GM21526 (cell line): Measurements from ENCODE around the gene LCN1.
"Not testable (repeated sequence)": the region's sequence is repeated elsewhere in the genome, so short reads cannot be mapped to it uniquely, and the experiment has no call there.

Source experiments
- ATAC-seq: cut with Tn5 transposase; IDR thresholded peaks from one replicate; pipeline ENCODE4 v1.9.1; 2021; ENCODE audit warnings: moderate library complexity; ENCODE audit not compliant: unreplicated experiment, low FRiP score

The LCN1 gene

DNA sequence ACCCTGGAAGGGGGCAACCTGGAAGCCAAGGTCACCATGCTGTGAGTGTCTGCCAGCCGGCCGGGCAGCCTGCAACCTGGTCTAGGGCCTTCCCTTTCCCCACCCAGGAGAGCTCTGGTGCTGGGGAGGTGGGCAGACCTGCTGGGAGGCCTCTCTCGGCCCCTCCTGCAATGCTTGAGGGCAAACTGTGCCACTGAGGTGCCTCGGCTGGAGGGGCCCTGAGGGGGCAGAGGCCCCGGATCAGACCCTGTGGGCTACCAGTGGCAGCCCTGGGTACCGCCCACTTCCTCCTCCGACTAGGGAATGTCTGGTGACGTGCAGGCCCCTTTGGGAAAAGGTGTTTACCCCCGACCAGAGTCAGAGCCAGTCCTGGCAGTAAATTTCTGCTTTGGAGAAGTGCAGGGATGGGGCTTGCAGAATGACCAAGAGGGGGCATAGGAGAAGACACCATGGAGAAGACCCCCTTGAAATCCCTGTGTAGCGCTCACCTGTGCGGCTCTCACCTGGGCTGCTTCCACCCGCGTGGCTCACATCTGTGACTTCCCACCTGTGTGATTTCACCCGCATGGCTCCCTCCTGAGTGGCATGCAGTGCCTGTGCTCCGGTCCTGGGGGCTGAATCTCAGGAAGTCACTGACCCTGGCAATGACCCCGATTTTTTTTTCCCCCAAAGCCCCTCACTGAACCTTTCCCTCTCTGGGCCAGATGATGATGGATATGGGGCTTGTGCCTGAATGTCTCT is 1.1 kb downstream of the LCN1 start:
- no peak for ATAC-seq

DNA sequence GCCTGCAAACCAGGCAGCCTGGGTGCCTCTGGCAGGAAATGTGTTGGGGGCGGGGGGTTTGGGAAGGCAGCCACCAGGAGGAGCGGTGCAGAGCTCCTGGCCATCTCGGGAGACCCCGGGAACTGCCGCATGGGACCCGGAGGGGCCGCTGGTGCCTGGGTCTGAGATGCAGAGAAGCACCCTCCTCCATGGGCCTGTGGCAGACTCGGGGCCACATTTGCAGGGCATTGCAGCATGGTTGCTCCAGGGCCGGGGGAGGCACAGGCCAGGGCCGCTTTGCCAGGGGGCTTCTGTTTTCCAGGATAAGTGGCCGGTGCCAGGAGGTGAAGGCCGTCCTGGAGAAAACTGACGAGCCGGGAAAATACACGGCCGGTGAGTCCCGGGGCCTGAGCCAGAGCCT is 1.7 kb downstream of the LCN1 start:
- ATAC-seq, result no peak

DNA sequence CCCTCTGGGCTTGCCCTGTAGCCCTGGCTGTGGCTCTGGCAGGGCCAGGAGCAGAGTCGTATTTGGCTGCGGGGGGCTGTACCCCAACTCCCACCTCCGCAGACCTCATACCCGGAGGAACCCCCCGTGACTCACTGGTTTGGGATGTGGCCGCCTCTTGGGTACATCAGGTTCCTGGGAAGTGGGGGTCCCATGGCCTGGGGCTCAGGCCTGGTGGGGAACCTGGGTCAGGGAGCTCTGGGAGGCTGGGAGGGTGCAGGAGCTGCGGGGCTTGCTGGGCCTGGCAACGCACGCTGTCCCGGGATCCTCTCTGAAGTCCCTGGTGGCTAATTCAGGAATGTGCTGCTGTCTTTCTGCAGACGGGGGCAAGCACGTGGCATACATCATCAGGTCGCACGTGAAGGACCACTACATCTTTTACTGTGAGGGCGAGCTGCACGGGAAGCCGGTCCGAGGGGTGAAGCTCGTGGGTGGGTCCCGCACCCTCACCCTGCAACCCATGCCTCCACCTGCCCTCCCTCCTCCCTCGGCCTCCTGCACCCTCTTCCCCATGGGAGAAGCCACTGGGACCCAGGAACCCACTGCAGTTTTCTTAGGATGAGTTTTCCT is 2.4 kb downstream of the LCN1 start:
- no peak for ATAC-seq

DNA sequence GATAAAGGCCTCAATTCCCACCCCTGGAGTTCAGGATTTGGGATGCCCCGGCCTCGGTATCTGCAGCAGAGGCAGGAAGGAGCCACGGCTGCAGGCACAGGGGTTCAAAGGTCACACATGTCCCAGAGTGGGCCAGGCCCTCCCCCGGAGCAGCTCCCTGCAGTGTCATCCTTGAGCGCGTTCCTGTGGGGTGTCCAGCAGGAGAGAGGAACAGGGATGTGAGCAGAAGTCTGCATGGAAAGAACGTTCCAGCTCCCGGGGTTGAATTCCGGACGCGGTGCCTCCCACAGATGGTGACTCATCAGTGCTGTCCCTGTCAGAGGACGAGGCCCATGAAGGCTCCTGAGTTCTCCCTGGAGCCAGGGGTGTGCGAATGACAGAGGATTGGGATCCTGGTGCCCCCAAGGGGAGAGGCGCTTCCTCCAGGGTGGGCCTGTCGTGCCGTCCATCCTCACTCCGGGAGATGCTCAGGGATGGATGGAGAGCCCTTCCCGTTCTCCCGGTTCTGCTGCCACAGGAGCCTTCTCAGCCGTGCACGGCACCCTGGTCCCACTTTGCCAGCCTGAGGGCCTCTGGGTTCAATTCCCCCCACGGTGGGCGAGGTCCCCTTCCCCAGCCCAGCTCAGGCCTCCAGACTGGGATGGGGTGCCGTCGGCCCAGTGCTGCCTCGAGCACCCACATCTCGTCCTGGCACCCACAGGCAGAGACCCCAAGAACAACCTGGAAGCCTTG is 3.1 kb downstream of the LCN1 start:
- no peak for ATAC-seq

DNA sequence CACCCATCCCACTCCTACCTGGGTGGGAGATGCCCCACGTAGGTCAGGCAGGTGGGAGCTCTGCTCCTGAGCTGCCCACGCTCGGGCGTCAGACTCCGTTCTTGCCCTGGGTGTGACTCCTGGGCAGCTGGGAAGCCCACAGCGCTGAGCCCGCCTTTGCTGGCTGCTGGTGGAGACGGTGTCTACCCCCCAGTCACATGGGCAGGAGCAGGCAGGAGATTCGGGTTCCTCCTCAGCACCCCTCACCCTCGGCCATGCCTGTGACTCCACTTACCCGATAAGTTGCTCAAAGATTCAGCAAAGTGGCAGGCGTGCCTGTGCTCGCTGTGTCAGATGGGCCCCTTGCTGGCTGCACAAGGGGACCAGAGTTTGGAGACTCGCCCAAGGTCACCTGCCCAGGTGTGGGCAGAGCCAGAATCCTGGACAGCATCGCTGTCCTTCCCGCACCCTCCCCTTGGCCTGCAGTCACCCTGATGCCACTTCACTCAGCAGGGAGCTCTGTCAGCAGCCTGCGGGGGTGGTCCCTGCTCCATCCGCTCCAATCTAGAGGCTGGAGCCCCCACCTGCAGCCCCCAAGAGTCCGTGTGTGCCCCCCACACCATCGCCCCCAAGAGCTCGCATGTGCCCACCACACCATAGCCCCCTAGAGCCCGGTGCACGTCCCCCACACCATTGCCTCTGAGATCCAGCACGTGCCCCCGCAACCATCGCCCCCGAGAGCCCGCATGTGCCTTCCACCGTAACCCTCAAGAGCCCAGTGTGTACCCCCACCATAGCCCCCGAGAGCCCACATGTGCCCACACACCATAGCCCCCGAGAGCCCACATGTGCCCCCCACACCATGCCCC is 4.2 kb downstream of the LCN1 start:
- no peak for ATAC-seq

DNA sequence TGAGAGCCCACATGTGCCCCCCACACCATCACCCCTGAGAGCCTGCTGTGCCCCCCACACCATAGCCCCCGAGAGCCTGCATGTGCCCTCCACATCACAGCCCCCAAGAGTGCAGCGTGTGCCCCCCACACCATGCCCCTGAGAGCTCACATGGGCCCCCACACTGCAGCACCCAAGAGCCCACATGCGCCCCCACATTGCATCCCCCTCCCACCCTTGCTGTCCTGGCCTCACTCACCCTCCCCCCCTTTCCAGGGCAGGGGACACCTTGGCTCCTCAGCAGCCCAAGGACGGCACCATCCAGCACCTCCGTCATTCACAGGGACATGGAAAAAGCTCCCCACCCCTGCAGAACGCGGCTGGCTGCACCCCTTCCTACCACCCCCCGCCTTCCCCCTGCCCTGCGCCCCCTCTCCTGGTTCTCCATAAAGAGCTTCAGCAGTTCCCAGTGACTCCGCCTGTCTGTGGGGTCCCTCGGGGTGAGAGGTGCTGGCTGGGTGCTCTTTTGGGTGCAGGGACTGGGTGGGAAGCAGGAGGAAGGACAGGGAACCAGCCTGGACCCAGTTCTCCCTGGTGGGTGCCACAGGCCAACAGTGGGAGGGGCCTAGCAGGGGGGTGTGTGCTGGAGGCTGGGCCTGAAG is 5.0 kb downstream of the LCN1 start:
- ATAC-seq, result no peak

DNA sequence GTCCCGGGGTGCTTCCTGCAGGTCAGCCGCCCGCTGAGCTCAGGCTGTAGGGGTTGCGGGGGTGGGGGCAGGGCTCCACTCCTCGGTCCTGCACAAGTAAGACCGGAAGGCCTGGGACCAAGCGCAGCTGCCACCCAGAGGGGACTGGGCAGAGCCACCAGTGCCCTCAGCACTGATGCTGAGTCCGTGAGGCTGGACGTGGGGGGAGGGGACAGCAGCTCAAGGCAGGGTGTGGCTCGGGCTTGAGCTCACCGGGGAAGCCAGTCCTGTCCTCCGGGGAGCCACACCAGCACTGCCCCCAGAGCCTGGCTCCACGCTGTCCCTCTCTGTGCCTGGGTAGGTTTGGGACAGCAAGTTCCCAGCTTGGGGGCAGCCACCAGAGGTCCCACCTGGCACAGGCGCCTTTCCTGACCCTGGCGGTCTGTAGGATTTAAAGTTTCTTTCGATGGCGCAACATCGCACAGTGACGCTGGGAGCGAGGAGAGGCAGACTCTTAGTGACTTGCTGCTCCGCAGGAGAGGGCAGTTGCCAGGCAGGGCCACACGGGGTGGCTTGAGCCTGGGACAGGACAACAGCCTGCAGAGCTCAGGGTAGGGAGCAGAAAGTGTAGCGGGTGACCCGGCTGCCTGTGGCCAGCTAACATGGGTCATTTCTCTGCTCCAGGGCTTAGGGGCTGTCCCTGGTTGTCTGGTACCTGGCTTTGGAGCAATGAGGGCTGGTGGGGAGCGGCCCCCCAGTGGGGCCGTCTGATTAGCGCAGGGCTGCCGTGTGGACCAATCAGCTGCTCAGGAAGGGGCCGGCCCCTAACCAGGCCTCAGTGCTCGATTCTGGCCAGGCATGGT is 5.7 kb downstream of the LCN1 start:
- no peak for ATAC-seq

DNA sequence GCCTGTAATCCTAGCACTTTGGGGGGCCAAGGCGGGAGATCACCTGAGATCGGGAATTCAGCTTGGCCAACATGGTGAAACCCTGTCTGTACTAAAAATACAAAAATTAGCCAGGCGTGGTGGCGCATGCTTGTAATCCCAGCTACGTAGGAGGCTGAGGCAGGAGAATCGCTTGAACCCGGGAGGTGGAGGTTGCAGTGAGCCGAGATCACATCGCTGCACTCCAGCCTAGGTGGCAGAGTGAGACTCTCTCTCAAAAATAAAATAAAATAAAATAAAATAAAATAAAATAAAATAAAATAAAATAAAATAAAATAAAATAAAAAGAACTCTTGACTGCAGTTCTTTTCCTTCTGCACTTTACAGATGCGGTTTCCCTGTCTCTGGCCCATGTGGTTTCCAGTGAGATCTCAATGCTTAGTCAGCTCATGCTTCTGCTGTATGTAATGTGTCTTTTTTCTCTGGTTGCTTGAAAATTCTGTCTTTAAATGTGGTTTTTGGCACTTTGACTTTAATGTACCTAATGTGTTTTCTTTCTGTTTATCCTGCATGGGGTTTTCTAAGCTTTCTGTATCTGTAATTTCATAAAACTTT is 7.7 kb downstream of the LCN1 start:
- ATAC-seq, result not testable (repeated sequence)

DNA sequence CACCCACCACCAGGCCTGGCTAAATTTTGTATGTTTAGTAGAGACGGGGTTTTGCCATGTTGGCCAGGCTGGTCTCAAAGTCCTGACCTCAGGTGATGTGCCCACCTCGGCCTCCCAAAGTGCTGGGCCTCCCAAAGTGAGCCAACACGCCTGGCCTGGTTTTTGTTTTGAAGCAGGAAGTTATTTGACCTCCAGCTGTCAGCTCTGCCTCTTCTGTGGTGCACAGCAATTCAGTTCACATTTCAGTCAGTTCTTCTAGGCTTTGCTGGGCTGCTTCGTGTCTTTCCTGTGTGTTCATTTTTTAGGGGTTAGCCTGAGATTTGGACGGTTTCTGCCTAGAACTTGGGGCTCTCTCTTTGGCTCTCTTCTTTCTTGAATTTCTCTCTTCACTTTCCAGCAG is 8.9 kb downstream of the LCN1 start:
- ATAC-seq, result no peak

DNA sequence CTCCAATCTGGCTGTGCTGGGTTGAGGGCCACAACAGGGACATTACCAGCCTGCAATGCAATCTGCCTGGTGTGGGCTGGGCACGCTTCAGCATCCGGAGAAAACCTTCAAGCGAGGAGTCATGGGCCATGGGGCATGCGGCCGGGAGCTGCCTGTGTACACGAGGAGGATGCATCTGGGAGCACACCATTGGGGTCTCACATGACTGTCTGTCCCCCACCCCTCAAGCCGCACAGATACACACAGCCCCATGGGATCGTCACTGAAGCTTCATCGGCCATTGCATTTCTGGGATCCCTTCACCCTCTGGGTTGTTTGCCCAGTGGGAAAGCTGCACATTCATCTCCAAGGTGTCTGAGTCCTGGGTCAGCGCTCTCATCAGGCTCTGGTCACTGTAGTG is 9.9 kb downstream of the LCN1 start:
- ATAC-seq, result no peak

DNA sequence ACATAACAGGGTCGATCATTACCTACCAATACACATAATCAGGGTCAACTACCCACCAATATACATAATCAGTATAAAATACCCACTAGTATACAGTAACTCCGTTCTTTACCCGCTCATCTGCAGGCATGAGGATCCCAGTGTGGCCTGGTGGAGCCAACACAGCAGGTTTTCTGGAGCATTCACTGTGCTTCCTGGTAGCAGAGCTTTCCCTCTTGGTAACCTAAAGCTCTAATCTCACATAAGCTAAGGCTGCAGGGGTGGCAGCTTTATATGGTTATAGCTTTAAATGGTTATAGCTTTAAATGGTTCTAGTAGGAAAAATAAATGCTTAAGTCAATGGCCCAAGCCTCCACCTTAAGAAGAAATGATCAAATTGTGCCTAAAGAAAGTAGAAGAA is 11.9 kb downstream of the LCN1 start:
- no peak for ATAC-seq

DNA sequence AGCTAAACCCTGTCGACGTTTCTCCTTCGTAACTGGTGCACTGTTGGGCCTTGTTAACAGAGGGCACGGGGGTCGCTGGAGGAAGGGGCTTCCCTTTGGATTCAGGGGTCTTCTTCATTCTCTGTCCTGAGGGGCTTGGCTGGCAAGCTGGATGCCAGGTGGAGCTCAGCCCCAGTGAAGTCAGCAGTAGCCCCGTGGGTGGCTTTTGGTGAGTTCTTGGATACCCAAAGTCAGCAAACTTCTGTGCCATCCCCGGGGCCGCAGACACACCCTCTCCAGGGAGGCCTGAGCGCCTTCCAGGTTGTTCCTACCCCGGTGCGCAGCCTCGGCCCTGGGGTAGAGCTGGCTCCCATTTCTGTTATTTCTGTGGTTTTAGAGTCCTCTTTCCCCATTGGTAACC is 12.4 kb downstream of the LCN1 start:
- no peak for ATAC-seq

DNA sequence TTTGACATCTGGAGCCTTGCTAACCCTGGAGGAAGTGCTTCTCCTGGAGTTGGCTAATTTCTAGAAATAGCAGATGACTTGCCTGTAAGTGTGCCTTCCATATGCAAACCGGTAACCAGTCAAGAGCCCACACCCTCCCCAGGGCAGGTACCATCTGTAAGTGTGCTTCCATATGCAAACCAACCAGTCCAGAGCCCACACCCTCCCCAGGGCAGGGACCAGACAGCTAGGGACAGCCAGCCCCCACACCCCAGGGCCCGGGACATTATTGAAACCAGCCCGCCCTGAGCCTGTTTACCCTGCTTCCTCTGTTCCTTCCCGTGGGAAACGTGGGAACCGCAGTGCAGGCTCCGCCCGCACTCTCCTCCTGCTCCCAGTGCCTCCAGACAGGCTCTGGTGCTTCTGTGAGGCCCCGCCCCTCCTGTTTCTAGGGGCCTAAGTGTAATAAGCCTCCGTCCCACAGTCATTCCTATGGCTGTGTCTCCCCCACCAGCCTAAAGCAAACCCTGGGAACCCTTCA is 13.0 kb downstream of the LCN1 start:
- ATAC-seq, result not testable (repeated sequence)

DNA sequence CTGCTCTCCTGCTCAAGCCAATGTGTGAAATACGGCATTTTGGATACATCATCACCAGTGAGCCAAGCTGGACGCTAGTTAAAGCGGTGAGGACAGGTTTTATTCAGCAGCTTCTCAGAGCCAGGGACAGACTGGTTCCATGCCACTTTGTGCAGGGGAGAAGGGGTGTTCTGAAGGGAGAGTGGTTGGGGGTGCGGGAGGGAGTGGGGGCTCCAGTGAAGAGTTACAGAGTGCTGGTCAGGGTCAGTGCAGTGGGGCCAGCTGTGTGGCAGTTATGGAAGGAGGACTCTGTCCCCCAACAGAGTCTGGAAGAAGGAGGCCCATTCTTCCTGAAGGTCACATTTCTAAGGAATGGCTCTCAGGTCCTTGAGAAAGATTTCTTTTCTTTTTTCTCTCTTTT is 13.6 kb downstream of the LCN1 start:
- ATAC-seq, result not testable (repeated sequence)

DNA sequence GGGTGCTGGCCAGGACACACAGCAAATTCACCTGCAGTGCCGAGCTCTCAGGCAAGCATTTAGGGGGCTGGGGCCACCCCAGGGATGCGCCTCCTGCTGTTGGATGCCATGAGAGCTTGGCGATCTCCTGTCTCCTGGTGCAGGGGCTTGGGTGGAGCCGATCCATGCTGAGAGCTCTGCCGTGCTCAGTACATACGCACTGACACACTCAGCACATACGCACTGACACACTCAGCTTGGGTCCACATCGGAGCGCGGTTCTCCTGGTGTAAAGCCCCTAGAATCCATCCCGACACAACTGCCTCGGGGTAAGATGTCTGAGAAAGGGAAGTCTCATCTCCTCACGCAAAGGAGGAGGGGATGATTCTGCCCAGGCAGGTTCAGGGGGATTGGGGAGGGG is 14.4 kb downstream of the LCN1 start:
- not testable (repeated sequence) for ATAC-seq

DNA sequence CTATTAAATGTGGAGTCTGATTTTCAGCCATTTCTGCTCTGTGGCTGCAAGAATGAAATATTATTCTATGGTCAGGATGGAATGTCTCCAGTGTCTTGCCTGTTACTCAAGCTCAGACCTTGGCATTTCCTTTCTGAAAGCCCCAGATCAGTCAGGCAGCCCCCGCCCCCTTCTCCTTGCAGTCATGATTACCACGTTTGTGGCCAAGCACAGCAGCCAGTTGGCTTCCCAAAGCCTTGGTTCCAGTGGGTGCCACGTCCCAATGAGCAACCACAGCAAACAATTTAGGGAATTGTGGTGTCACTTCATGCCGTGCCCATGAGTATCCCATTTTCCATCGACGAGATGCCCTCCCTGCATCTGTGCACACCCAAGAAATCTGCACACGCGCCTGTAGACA is 15.0 kb downstream of the LCN1 start:
- no peak for ATAC-seq

DNA sequence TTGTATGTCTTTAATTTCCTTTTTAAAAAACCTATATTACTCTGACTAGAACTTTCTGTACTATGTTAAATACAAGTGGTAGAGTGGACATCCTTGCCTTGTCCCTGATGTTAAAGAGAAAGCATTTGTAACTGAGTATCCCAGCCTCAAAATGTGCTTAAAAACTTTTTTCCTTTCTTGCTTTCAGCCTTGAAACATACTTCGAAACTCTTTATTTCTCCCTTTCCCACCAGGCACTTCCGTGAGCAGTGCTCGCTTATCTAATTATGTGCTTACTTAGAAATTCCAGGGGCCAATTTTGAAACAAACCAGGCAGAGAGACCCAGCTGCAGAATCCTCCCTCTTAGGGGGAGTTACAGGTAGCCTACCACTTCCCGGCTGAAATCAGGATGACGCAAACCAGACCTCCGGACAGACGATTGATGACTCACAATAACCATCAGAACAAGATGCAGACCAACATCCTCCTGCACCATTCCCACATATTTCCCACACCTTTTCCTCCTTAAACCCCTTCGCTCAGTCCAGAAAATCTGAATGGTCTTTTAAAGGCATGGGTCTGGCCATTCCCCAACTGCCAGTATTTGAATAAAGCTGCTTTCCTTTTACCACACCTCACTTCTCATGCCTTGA is 22.1 kb downstream of the LCN1 start:
- ATAC-seq, result not testable (repeated sequence)

DNA sequence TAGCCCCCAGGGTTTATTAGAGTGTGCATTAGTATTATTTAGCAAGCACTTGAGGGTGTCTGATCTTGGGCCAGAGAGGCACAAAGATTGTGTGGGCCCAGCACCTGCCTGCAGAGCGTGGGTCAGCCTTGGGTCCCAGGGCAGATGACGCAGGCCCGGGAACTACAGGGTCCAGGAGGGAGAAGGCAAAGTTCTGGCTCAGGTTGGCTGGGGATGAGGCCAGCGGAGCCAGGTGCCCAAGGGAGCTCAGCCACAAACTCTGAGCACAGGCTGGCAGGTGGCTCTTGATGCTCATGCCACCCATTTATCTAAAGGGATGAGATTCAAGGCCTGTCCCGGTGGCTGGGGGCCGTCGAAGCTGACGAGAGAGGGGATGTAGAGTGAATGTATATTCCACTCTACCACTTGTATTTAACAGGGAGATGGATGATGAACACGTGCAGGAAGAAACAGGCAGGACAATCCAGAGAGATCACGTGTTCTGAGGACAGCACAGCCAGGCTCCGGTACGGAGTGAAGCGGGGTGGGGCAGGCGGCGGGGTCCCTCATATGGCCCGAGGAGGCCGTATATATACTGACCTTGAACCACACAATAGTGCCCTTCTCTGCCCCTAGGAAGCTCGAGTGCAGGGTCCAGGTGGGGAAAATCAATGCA is 23.9 kb downstream of the LCN1 start:
- ATAC-seq, result no peak
